ELF-1 (cell line): ENCODE measurements around the gene ABHD16A.

ENCODE experiments used
- DNase-seq: peaks from one replicate; pipeline ENCODE4 v3.0.0-alpha.2; 2016; ENCODE audit warnings: low read depth, low spot score

Gene ABHD16A

DNA sequence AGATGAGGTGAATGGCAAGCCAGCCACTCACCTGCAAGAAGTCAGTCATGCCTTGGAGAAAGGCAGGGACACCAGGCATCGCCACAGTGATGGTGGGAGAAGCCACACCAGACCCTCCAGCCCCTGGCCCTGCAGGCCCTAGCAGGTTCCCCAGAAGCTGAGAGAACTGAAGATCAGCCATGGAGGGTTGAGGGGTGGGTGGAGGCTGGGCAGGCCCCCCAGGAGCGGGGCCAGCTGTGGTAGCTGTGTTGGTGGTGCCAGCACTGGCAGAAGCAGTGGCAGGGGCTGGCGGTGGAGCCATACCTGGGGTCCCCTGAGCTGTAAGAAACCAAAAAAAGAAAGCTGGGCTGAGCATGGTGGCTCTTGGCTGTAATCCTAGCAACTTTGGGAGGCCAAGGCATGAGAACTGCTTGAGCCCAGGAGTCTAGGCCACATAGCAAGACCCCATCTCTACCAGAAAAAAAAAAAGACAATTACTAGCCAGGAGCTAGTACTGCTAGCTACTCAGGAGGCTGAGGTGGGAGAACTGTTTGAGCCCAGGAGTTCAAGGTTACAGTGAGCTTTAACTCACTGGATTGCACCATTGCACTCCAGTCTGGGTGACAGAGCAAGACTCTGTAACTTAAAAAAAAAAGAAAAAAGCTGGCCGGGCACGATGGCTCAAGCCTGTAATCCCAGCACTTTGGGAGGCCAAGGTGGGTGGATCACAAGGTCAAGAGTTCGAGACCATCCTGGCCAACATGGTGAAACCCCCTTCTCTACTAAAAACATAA lies 60.1 kb downstream of the ABHD16A start:
- DNase-seq, result no peak

DNA sequence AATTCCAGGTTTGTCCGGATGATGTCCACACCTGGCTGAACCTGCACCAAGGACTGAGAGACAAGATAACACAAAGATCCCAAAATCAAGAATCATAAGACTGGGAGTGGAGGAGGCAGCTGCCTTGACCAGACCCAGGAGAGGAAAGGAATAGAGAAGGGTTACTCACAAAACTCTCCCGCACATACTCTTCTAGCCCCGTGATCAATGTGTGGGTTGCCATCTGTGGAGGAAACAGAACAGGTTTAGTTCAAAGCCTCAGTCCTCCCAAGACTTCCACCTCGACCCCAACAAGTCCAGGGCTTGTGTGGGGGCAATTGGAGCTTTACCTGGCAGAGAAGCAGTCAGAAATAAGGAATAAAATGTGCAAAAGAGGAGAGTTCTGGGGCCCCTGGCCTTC lies 61.8 kb downstream of the ABHD16A start:
- DNase-seq, result no peak

DNA sequence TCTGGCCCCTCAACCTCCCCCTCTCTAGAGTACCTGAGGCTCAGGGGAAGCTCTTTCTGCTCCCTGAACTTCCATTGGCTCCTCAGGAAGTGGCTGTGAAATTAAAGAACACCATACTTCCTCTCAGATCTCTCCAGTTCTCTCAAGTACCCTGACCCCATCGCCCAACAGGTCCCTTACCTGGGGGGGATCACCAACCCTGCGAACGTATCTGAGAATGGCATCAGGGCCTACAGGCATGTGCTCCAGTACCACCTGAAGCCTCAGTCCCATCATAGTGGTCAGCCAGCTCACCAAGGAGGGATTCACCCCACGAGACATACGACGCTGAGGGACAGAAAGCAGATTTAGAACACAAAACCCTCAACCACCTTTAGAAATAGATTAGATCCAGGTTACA lies 62.5 kb downstream of the ABHD16A start:
- no peak for DNase-seq

DNA sequence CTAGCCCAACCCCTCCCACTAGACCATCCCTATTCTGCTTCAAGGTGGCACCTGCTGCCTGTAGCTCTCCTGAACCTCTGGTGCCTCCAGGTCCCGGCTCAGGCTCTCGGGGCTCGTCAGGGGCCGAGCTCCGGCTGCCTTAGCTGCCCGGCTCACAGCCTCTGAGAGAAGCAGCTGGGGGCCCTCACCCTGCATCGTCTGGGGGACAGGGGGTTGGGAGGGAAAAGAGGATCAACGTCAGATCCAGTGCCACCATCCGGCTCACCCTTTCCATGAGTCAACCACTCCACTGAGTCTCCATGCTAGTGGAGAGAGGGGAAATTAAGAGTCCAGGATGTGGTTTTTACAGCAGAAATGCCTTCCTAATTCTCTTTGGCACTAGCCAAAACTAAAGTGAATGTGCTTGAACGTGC lies 63.7 kb downstream of the ABHD16A start:
- DNase-seq, result no peak

DNA sequence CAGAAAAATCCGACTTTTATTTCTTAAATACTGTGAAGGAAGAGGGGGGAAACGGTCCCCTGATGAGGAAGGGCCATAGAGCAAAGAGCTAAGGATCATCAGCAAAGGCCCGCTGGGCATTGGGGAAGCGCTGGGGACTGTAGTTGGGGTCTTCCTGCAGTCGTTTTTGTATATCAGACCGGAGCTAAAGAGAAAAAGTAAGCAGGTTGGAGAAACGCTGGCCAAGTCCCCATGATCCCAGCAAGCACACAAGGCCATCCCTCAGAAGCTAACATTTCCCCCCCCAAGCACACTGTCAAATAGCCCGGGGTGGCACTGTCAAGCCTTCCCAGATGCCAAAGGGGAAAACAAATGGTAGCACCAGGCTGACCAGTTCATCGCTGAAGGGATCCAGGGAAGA lies 64.1 kb downstream of the ABHD16A start:
- no peak for DNase-seq
